GM12891 (cell line): Measurements from ENCODE around the gene DIP2A.

ENCODE experiments used
- POLR2A ChIP-seq: IDR thresholded peaks from 2 replicates; pipeline ENCODE4 v1.6.1; 2011; ENCODE audit warnings: low read depth, low read length, control low read depth
- SPI1 ChIP-seq: IDR thresholded peaks from 2 replicates; pipeline ENCODE4 v1.6.1; 2011; ENCODE audit warnings: low read depth, low read length, control low read depth
- TAF1 ChIP-seq: IDR thresholded peaks from 2 replicates; pipeline ENCODE4 v1.6.1; 2011; ENCODE audit warnings: low read depth, low read length, control low read depth

DNA sequence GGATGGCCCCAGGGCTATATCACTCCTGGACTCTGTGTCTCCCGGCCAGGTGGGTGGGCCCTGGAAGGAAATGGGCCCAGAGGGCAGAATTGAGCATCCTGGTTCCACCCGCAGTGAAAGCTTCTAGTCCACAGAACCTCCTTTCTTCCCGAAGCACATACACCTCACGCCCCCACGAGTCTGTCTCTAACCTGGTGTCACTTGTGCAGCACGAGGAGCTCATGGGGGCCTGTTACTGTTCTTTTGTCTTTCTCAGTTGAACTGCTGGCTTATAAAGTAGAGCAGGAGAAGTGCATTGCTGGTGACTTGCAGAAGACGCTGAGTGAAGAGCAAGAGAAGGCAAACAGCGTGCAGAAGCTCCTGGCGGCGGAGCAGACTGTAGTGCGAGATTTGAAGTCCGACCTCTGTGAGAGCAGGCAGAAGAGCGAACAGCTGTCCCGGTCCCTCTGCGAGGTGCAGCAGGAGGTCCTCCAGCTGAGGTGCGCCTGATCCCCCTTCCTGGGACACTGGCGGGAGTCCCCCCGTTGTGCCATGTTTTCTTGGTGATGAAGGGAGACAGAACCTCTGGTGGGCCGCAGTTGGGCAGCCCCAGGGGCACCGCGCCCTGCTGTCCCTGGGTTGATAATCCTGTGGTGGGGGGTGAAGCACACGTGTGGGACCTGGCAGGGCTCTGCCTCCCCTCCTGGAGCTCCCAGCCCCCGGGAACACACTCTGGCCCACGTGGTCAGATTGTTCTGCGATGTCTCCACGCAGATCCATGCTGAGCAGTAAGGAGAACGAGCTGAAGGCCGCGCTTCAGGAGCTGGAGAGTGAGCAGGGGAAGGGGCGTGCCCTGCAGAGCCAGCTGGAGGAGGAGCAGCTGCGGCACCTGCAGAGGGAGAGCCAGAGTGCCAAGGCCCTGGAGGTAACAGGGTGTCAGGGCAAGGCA, 28.7 kb upstream of the DIP2A start:
- TF ChIP-seq POLR2A (no peak), TAF1 (no peak), SPI1 (no peak)
